ENCODE results near the gene GPHN.

GRCh38 chr14:67173719-67174118 is 665.8 kb downstream of the GPHN start:
- no peak for TF ChIP-seq EZH2 (IDR thresholded peaks at IDR 0.05; ENCODE audit: low read length)
- TF ChIP-seq, protein P1, sequence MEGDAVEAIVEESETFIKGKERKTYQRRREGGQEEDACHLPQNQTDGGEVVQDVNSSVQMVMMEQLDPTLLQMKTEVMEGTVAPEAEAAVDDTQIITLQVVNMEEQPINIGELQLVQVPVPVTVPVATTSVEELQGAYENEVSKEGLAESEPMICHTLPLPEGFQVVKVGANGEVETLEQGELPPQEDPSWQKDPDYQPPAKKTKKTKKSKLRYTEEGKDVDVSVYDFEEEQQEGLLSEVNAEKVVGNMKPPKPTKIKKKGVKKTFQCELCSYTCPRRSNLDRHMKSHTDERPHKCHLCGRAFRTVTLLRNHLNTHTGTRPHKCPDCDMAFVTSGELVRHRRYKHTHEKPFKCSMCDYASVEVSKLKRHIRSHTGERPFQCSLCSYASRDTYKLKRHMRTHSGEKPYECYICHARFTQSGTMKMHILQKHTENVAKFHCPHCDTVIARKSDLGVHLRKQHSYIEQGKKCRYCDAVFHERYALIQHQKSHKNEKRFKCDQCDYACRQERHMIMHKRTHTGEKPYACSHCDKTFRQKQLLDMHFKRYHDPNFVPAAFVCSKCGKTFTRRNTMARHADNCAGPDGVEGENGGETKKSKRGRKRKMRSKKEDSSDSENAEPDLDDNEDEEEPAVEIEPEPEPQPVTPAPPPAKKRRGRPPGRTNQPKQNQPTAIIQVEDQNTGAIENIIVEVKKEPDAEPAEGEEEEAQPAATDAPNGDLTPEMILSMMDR (optimal IDR thresholded peaks at IDR 0.05 in 1 of 3, IDR thresholded peaks at IDR 0.05 in 1 of 3, conservative IDR thresholded peaks at IDR 0.05 in 1 of 3; ENCODE audit: extremely low read depth in 1 of 3, insufficient read depth in 2 of 3, low read length in 3 of 3), result no peak
